HG03439 (cell line): ENCODE data around the gene BRSK2.

Experiments
- ATAC-seq: cut with Tn5 transposase; IDR thresholded peaks from one replicate; pipeline ENCODE4 v1.9.1; 2021; ENCODE audit warnings: mild to moderate bottlenecking, moderate library complexity; ENCODE audit not compliant: unreplicated experiment

Gene BRSK2

GRCh38 chr11:1373536-1374214, 16.1 kb upstream of the BRSK2 start:
- ATAC-seq = no peak

GRCh38 chr11:1375161-1375954, 14.4 kb upstream of the BRSK2 start:
- ATAC-seq = no peak

DNA sequence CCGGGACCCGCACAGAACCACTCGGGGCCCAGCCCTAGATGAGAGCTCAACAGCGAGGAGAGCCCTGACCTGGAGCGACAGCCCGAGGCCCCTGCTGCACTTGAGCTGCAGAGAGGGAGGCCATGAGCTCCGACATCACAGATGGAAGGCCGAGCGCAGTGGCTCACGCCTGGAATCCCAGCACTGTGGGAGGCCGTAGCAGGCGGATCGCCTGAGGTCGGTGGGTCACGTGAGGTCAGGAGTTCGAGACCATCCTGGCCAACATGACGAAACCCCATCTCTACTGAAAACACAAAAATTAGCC, 13.8 kb upstream of the BRSK2 start:
- ATAC-seq = no peak

GRCh38 chr11:1377231-1377780, 12.4 kb upstream of the BRSK2 start:
- no peak for ATAC-seq

DNA sequence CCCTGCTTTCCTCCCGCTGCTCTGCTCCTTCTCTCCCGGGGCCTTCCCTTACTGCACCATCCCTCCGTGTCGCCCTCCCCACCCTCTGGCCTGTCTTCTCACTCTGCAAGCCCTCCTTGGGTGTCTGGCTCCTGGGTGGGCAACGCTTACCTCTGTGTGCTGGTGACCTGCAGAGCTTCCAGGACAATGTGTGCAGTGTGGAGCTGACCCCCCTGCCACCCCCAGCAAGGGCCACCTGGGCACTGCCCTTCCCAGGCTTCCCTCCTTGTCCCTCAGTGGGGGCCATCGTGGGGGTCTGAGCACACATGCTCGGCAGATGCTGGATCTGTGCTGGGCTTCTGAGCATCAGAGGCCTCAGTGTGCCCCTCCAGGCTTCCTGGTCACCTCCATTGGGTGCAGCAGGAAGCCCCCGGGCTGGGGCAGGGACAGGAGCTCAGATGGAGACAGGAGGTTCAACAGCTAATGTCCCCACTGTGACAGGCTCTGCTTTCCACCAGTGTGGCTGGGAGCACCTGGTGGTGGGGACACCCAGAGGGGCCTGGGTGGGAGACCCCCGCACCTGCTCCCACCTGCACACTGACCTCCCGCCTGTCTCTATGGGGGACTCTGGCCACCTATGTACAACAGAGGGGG, 7.8 kb upstream of the BRSK2 start:
- no peak for ATAC-seq

DNA sequence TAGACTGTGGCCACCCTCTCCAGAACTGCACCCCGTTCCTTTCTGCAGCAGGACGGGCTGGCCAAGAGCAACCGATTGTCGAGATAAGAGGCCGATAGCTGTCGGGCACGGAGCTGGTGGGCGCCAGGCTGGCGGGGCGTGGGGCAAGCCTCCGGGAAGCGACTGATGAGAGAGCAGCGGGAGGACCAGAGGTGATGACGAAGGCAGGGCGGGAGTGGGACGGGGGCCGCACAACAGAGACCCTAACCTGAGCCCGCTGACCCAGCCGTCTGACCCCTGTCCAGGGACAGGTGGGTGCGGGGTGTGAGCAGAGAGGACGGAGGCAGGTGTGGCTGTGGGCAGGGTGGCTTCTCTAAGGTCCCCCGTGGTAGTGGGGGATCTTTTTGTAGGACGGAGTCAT, 7.3 kb upstream of the BRSK2 start:
- ATAC-seq = no peak

- peak; percentile 63 for ATAC-seq
Measured at GRCh38 chr11:1382831-1383607, 6.7 kb upstream of the BRSK2 start.

- no peak for ATAC-seq
Measured at GRCh38 chr11:1384199-1384970, 5.3 kb upstream of the BRSK2 start.

- ATAC-seq = no peak
Measured at GRCh38 chr11:1387521-1387920, 2.2 kb upstream of the BRSK2 start.

- no peak for ATAC-seq
Measured at GRCh38 chr11:1387961-1388762, 1.6 kb upstream of the BRSK2 start.

- ATAC-seq = no peak
Measured at GRCh38 chr11:1388763-1389102, 1.0 kb upstream of the BRSK2 start.

- ATAC-seq = peak; percentile 88
Measured at GRCh38 chr11:1389103-1389931, 417 bp upstream of the BRSK2 start.

DNA sequence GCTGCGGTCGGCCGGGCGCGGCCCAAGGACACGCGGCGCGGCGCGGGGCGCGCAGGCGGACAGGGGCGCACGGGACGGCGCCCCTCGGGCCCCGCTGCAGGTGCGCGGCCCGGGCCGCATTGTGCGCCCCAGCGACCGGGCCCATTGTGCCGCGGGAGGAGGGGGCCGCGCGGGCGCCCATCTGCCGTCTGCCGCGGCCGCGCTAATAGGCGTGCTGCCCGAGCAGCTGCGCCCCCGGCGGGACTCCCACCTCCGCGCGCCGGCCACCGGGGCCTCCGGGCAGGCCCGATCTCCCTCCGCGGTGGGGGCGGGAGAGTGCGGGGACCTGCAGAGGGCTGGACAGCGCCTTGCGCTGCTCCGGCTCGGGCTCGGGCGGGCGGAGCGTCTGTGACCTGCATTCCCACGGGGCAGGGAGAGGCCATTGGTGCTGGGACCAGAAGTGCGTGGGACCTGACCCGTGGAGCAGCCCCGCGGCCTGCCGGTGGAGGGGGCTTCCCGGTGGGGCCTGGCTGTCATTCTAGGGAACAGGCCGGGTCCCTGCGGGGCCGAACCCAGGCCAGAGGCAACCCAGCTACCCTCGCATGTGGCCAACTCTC, 933 bp downstream of the BRSK2 start:
- ATAC-seq = no peak

- no peak for ATAC-seq
Measured at GRCh38 chr11:1391165-1392075, 1.7 kb downstream of the BRSK2 start.

DNA sequence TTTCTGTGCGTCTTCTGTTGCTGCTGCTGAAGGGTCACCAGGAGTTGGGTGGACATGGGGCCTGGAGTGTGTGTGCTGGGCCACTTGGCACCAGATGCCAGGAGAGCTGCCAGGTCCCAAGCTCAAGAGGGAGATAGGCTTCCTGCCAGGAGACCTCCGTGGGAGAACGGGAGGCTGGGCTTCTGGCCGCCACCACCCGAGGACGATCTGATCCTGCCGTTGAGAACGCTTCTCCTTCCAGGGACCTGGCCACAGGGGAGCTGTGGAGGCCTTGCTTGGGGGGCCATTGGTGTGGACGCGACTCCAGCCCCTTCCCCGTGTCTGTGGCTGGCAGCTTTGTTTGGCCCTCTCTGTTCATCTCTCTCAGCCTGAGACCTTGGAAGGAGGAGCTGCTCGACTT, 2.4 kb downstream of the BRSK2 start:
- ATAC-seq = no peak

GRCh38 chr11:1392561-1392960, 2.8 kb downstream of the BRSK2 start:
- ATAC-seq = no peak

- ATAC-seq = no peak
Measured at GRCh38 chr11:1393038-1393710, 3.4 kb downstream of the BRSK2 start.
